ENCODE results near the gene DNAH5. TPM values are rescaled to one million over a fixed set of nuclear protein-coding genes. Genes with fewer than 3 reads are reported as not detected.

Gene DNAH5
- polyA plus RNA-seq, 1 experiment: 1.1 TPM

GRCh38 chr5:13648822-13649221 lies 295.7 kb downstream of the DNAH5 start:
- TF ChIP-seq, protein P1, sequence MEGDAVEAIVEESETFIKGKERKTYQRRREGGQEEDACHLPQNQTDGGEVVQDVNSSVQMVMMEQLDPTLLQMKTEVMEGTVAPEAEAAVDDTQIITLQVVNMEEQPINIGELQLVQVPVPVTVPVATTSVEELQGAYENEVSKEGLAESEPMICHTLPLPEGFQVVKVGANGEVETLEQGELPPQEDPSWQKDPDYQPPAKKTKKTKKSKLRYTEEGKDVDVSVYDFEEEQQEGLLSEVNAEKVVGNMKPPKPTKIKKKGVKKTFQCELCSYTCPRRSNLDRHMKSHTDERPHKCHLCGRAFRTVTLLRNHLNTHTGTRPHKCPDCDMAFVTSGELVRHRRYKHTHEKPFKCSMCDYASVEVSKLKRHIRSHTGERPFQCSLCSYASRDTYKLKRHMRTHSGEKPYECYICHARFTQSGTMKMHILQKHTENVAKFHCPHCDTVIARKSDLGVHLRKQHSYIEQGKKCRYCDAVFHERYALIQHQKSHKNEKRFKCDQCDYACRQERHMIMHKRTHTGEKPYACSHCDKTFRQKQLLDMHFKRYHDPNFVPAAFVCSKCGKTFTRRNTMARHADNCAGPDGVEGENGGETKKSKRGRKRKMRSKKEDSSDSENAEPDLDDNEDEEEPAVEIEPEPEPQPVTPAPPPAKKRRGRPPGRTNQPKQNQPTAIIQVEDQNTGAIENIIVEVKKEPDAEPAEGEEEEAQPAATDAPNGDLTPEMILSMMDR (IDR thresholded peaks at IDR 0.05; ENCODE audit: insufficient read depth, low read depth, low read length): no peak
- Histone ChIP-seq H3K4me3 (ENCODE audit: low read depth, low read length) (no peak overlapping the region), H3K36me3 (ENCODE audit: control insufficient read depth, insufficient read depth, low read length) (no peaks in the 10 kb centered on the region), H3K27me3 (ENCODE audit: control insufficient read depth, insufficient read depth, low read length) (no peaks in the 10 kb centered on the region)
- no peak for DNase-seq (ENCODE audit: low read depth)
- ChIA-PET POLR2A (no interaction called here), CTCF (no interaction called here)

GRCh38 chr5:13643734-13644133 lies 300.8 kb downstream of the DNAH5 start:
- H3K4me3 ChIP-seq (ENCODE audit: low read depth, low read length): no peak overlapping the region
- ChIA-PET CTCF (no interaction called here), POLR2A (no interaction called here)
- TF ChIP-seq, protein P1 (IDR thresholded peaks at IDR 0.05; ENCODE audit: insufficient read depth, low read depth, low read length): no peak
- no peaks in the 10 kb centered on the region for H3K36me3 ChIP-seq (ENCODE audit: control insufficient read depth, insufficient read depth, low read length)
- no peak for DNase-seq (ENCODE audit: low read depth)
- peaks cover 3% of the 10 kb centered on the region; the same call in 1 of the 2 replicates for H3K27me3 ChIP-seq (ENCODE audit: control insufficient read depth, insufficient read depth, low read length)

- TF ChIP-seq, protein P1 (IDR thresholded peaks at IDR 0.05; ENCODE audit: insufficient read depth, low read depth, low read length): no peak
These were observed 301.3 kb downstream of the DNAH5 start for GRCh38 chr5:13643196-13643595.

More at GRCh38 chr5:13643196-13643595, 301.3 kb downstream of the DNAH5 start:
- Histone ChIP-seq H3K36me3 (ENCODE audit: control insufficient read depth, insufficient read depth, low read length) (no peaks in the 10 kb centered on the region), H3K27me3 (ENCODE audit: control insufficient read depth, insufficient read depth, low read length) (peaks cover 3% of the 10 kb centered on the region; the same call in 1 of the 2 replicates), H3K4me3 (ENCODE audit: low read depth, low read length) (no peak overlapping the region)
- ChIA-PET POLR2A (no interaction called here), CTCF (interaction anchor here (0.9 kb wide), 1 partner anchor 9 kb away, joined by 3 read pairs; no protein-coding TSS in a partner anchor)
- DNase-seq (ENCODE audit: low read depth): no peak

Other genes with a start within 250 kb of the DNAH5 start
- gene TRIO, start 198.7 kb upstream of the DNAH5 start, polyA plus RNA-seq (2011; rRNA removed): 124 and 176 TPM in 2 replicates

Measured in BJ (cell line).